GM18868 (cell line): ENCODE data around the gene MERTK.

Source experiments
- ATAC-seq: cut with Tn5 transposase; IDR thresholded peaks from one replicate; pipeline ENCODE4 v1.9.1; 2021; ENCODE audit warnings: mild to moderate bottlenecking, moderate library complexity; ENCODE audit not compliant: unreplicated experiment

Gene MERTK

DNA sequence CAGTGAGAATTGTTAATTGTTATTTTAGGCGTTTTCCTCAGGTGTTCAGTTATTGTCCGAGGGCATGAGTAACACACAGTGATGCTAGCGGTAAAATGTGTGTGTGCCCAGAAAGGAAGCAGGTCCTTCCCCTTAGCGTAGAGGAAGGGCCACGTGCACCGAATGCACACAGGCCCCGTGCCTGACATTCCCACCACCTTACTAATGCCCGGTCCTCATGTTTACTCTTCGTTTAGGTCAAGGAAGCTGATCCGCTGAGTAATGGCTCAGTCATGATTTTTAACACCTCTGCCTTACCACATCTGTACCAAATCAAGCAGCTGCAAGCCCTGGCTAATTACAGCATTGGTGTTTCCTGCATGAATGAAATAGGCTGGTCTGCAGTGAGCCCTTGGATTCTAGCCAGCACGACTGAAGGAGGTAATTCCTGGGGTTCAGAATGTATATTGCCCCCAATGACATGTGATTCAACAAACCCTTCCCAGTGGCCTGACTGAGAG is 76.7 kb downstream of the MERTK start:
- ATAC-seq: no peak

DNA sequence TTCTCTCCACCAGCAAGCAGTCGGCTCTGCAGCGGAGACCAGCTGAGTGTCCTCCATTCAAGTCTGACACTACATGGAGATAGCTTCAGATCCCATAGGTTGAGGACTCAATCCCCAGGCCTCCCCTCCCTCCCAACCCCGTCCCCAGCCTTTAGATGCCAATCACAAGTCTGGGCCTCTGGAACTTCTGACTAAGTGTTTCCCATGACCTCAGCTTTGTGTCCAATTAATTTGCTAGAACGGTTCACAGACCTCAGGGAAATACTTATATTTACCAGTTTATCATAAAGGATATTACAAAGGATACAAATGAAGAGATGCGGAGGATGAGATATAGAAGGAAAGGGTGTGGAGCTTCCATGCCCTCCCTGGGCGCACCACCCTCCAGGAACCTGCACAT is 77.4 kb downstream of the MERTK start:
- ATAC-seq: no peak

DNA sequence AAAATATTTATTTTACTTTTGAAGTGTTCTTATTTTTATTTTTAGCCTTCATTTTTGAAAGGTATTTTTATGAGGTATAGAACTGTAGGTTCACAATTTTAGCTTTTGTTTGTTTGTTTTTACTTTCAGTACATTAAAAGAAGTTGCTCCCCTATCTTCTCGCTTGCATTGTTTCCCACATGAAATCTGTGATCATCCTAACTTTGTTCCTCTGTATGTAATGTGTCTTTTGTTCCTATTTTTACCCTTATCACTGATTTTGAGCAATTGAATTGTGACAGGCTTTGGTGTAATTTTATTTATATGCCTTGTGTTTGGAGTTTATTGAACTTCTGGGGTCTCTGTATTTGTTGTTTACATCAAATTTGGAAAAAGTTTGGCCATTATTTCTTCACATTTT is 78.8 kb downstream of the MERTK start:
- ATAC-seq: no peak

DNA sequence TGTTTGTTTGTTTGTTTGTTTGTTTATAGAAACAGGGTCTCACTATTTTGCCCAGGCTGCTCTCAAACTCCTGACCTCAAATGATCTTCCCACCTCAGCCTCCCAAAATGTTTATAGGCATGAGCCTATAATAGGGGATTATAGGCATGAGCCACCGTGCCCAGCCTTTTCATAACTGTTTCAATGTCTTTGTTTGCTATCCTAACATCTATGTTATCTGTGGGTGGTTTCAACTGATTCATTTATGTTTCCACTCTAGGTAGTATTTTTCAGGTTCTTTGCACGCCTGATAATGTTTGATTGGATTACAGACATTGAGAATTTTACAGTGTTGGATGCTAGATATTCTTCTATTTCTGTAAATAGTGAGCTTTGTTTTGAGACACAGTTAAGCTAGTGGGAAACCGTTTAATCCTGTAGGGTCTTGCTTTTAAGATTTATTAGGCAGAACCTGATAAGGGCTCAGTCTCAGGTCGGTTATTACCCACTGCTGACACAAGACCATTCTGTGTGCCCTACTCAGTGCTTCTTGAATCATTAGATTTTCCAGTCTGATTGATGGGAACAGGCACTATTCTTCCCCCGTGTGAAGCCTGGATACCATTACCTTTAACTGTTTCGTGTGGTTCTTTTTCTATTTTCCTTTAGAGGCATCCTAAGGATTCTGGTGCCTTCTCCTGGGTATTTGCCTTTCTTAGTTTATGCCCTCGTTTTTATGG is 80.2 kb downstream of the MERTK start:
- ATAC-seq: no peak

DNA sequence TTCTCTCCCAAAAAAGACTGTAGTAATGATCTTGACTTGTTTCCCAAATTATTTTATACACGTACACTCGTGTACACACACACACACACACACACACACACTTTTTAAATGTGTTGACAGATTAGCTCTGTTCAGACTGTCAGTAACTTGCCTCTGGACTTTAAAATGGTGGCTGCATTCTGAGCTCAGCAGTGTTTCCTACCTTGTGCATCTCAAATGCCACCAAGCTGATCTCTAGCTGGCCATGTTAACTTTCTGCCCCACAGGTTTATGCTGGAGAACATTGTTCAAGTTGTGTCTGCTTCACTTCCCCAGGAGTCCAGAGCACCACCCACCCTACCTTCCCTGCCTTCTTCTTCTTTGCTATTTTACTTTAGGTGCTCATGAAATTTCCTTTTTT is 83.3 kb downstream of the MERTK start:
- ATAC-seq: no peak

DNA sequence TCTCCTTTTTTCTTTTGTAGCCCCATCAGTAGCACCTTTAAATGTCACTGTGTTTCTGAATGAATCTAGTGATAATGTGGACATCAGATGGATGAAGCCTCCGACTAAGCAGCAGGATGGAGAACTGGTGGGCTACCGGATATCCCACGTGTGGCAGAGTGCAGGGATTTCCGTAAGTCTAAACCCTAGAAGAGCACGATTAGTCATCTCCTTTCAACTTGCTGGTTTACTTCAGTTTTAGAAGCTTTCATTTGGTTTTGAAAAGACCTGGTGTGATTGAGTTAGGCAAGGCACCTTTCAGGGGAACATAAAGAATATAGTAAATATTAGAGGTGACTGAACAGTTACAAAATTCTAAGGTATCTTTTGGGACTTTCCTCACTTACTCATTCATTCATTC is 84.4 kb downstream of the MERTK start:
- peak; percentile 53 for ATAC-seq

DNA sequence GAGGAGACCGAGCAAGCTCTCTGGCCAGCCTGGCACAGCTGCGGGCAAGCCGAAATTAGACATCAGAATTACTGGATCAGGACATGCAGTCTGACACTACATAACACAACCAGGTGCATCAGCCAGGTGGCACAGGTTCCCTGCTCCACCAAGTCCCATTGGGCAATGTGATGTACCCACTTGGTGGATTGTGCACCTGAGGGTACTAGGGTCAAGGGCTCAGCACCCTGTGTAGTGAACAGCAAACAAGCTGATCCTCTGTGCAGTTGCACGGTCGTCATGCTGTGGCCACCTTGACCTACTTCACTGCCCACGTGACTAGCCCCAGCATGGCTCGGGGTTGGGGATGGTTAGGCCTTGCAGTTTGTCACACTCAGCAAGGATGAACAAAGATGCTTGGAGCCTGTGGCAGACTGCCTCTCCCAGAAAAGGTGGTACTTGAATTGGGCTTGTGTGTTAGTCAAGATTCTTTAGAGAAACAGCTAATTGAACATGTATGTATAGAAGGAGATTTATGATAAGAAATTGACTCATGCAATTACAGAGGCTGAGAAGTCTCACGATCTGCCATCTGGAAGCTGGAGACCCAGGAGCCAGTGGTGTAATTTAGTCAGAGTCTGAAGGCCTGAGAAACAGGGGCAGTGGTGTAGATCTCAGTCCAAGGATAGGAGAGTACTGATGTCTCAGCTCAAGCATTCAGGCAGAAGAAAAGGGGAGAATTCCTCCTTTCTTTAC is 85.2 kb downstream of the MERTK start:
- no peak for ATAC-seq

DNA sequence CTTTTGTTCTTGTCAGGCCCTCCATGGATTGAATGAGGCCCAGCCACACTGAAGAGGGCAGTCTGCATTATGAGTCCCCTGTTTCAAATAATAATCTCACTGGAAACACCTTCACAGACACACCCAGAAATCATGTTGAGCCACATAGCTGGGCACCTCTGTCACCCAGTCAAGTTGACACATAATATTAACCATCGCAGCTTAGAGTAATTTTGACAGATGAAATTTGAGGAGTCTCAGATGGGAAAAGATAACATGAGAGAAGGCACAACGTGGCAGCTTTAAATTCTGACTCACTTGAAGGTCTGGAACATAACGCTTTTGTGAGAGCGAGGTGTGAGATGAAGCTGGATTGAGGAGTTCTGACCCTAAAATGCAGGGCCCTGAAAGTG is 85.8 kb downstream of the MERTK start:
- no peak for ATAC-seq

DNA sequence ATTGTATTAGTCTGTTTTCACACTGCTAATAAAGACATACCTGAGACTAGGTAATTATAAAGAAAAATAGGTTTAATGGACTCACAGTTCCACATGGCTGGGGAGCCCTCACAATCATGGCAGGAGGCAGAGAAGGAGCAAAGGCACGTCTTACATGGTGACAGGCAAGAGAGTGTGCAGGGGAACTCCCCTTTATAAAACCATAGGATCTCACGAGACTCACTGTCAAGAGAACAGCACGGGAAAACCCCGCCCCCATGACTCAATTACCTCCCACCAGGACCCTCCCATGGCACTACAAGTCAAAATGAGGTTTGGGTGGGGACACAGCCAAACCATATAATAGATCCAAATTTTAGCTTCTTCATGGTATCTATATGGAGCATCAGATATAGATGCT is 87.1 kb downstream of the MERTK start:
- no peak for ATAC-seq

DNA sequence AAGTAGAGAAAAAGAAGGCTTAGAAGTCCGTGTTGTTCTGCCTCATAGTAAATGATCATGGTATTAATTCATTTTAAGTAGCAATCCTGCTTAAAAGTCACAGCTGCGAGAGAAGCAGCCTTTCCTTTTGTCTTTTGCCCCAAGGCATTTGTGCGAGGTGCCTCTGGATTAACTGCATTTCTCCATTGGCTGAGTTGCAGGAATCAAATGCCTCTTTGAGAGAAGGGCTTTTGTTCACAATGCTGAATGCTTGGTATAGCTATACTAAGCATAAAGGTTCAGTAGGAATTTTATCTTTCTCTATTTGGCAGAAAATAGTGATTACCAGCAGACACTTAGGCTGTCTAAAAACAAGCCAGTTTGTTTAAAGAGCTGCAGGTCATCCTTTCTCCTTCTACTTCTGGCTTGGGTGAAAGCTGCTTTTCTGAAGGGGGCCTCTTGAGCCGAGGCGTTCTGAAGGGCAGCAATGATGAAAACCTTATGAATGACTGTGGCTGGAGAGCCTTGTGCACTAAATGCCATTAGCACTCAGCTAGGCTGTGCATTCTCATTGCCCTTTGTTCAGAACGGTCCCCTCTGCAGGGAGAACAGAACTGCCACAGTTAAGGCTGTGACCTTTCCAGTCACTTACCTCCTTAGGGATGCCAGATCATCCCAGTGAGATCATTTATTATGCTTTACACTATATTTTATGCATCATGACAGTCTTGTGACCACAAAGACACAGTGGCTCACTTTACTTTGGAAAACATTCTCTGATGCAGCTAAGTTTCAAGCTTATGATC is 87.9 kb downstream of the MERTK start:
- ATAC-seq: no peak

DNA sequence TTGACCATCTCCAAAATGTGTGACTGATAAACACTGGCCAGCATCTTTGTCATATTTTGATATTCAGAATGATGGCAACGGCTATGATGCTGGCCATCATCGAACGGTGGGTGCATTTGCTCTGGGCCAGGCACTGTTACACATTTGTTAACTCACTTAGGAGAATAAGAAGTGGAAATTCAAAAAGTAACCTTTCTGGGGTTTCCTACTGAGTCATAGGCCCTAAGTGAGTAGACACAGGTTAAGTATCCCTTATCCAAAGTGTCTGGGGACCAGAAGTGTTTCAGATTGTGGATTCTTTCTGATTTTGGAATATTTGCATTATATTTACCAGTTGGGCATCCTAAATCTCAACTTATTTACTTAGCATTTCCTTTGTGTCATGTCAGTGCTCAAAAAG is 92.0 kb downstream of the MERTK start:
- ATAC-seq: no peak

DNA sequence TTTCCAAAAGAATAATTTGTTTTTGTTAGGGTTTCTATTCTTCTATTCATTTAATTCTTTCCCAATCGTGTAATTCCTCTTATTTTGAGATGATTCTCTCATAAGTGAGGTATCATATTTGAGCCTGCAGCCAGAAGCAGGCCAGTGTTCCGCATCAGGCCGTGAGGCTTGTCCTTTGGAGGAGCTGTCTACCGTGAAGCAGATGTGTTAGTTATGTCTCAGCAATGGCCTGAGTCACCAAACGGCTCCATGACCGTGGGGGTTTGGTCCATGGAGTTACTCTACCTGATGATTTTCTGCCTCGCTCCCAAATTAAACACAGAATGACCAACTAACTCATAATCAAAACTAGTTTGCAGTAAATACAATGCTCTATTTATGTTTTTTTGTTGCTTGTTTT is 92.4 kb downstream of the MERTK start:
- ATAC-seq: no peak

DNA sequence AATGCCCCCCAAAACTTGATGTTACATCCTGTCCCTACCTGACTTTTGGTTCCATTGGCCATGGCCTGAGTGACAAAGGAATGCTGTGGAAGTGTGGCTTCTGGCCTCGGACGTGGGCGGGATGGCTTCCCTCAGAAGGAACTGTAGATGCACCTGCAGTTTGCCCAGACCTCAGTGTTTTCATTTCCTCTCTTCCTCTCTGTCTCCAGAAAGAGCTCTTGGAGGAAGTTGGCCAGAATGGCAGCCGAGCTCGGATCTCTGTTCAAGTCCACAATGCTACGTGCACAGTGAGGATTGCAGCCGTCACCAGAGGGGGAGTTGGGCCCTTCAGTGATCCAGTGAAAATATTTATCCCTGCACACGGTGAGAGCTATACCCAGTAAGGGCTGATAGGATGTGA is 95.6 kb downstream of the MERTK start:
- no peak for ATAC-seq

DNA sequence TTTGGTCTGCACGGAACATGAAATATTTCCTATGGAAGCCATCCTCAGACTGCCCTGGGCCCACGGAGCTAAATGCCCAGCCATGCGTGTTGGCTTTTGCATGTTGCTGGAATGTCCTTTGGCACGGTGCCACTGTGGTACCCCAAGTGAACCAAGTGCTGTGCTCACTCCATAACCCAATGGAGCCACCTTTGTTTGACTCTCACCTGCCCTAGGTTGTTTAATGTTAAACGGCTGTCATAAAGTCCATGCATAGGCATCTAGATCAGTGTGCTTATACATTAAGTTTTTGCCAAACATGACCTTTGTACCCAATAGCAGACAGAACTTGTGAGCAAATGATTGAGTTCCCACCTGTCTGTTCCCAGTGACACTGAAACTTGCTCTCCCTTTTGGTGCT is 96.7 kb downstream of the MERTK start:
- ATAC-seq: no peak

DNA sequence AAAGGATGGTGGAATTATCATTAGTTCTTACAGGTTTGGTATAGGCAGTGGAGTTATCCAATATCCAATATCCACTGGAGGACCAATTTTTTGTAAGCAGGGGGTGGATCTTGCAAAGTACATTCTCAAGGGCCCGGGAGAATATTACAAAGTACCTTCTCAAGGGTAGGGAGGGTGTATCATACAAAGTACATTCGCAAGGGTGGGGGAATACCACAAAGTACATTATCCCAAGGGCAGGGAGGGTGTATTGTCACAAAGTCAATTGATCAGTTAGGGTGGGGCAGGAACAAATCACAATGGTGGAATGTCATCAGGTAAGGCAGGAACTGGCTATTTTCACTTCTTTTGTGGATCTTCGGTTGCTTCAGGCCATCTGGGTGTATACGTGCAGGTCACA is 101.4 kb downstream of the MERTK start:
- no peak for ATAC-seq

DNA sequence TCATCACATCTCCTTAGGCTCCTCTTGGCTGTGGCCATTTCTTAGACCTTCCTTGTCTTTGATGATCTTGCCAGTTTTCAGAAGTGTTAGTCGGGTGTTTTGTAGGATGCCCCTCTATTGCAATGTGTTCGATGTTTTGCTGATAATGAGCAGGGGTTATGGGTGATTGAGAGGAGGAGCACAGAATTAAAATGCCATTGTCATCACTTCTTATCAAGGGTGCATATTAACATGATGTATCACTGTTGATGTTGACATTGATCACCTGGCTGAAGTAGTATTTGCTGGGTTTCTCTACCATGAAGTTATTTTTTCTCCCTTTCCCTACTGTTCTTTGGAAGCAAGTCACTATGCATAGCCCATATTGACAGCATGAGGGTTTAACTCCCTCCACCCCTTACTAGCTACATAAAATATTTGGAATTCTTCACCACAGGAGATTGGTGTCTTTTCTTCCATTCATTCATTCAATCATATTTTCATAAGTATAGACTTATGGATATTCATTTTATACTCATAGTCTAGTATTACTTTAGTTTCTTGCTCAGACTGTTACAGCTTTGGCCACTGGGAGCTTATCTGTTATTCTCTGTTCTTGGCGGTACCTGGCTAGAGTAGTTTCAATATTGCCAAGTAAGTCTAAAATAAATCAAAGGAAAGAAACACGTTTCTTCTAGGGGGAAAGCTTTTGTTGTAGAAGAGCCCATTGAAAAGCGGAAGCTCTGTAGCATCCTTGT is 102.2 kb downstream of the MERTK start:
- ATAC-seq: no peak

DNA sequence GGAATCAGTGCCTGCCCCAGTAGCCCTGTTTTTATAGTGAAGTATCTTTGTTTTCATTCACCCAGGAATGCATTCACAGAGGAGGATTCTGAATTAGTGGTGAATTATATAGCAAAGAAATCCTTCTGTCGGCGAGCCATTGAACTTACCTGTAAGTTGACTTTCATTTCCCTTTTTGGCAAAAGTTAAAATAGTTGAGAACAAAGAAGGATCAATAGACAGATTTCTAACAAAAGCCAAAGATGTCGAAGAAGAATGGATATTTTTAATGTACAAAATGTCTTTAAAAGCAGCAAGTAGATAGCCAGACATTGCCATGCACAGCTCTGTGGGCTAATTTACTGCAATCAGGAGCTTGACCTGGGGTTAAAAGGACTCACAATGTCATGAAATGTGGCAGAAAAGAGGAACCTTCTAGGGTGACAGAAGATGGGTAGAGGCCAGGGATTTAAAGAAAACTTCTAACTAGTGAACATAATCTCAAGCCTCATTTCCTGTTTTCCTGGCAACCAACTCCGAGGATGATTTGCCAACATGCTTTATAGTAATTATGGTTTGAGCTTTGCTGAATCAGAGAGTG is 102.8 kb downstream of the MERTK start:
- no peak for ATAC-seq

DNA sequence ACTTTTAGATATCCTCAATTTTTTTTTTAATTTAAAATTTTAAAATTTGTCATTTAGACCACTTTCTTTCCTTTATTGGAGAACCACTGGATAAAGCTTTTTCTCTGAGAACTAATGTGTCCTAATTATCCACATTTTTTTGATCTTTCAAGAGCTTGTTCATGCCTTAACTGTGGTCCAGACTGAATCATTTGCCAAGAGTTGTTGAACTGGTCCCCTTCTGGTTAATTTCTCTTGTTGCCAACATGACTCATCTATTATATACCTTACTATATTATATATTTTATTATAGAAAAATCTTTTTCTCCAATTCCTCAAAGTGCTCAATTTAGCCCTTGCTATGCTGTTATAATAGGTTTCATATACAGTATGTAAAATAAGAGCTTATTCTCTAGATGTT is 103.5 kb downstream of the MERTK start:
- no peak for ATAC-seq

DNA sequence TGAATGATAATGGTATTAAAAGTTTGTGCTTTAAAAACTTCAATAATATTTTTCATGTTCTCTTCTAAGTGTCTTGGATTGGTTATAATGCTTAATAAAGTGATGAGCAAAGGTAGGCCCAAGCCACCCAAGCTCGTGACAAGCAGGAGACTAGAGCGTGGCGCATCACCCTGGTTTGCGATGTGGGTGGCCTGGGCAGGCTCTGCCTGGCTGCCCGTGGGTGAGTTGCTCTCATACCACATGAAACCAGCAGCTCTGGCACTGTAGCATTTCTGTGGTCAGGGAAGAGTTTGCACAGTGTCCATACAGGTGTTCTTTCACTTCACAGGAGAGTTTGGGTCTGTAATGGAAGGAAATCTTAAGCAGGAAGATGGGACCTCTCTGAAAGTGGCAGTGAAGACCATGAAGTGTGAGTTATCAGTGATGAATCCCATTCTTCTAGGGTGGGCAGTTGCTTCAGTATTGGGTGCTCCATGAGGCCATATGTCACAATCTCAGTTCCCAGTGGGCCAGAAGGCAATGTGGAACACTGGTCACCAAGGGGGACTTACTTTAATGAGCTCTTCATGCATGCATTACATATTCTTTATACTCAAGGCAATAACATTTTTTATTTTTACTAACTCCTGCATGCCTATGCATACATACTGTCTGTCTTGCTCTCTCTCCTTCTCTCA is 105.3 kb downstream of the MERTK start:
- no peak for ATAC-seq

DNA sequence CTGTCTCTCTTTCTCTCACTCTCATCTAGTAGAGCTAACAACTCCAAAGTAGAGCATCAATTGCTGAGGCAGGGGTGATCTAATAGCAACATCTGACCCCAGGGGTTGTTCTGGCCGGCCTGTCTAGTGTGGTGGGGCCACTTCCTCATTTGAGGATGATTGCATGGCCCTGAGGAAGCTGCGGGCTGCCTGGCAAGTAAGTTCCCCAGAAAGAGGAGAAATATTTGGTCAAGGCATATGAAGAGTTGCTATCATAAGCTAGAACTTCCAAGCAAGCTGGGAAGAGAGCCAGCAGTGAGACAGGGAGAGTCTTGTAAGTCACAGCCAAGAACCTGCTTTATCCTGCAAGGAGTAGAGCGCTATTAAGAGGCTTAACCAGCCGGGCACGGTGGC is 105.8 kb downstream of the MERTK start:
- ATAC-seq: peak; percentile 54
